Erythroblast (primary cell): ENCODE results near the gene MACROD2.

Experiments
- GATA1 ChIP-seq: IDR thresholded peaks from 2 replicates; pipeline ENCODE4 v1.6.1; 2011; ENCODE audit warnings: low read depth, mild to moderate bottlenecking, control low read depth, low read length, moderate library complexity
- POLR2A ChIP-seq: IDR thresholded peaks from 2 replicates; pipeline ENCODE4 v1.6.1; 2011; ENCODE audit warnings: mild to moderate bottlenecking, low read length

GRCh38 chr20:15860850-15861249, 1865.5 kb downstream of the MACROD2 start:
- TF ChIP-seq POLR2A (no peak), GATA1 (no peak)
